Keratinocyte (primary cell): Measurements from ENCODE around the gene FEM1B. TPM values are rescaled to one million over a fixed set of nuclear protein-coding genes. Genes with fewer than 3 reads are reported as not detected.

ENCODE experiments used
- DNase-seq: peaks from one replicate; pipeline ENCODE4 v3.0.0-alpha.2; 2011; ENCODE audit warnings: low read depth, missing footprints, low spot score
- FAIRE-seq: peaks from 2 replicates; lab custom pipeline; 2011; peaks lifted over from hg19 to GRCh38; lab: Jason Lieb, UNC
- H2AFZ ChIP-seq: 2 replicates; pipeline ENCODE4 v1.6.0; 2012; ENCODE audit warnings: low read length, control low read depth, inconsistent platforms; ENCODE audit not compliant: control insufficient read depth
- H3K27ac ChIP-seq: 2 replicates; pipeline ENCODE4 v1.5.1; 2011; ENCODE audit warnings: low read length; ENCODE audit not compliant: control insufficient read depth, insufficient read depth
- H3K27me3 ChIP-seq: 3 replicates; pipeline ENCODE4 v1.6.0; 2011; ENCODE audit warnings: low read length; ENCODE audit not compliant: control insufficient read depth, insufficient read depth; ENCODE audit errors: extremely low read depth
- H3K36me3 ChIP-seq, 2 experiments: 2 replicates in 1 of 2; 3 replicates in 1 of 2; pipeline ENCODE4 v1.5.1; 2011; ENCODE audit warnings: low read length in 2 of 2, mild to moderate bottlenecking in 1 of 2; ENCODE audit not compliant: control insufficient read depth in 2 of 2, insufficient read depth in 2 of 2; ENCODE audit errors: extremely low read depth in 1 of 2
- H3K4me1 ChIP-seq: 3 replicates; pipeline ENCODE4 v1.5.1; 2011; ENCODE audit warnings: low read length; ENCODE audit not compliant: control insufficient read depth, insufficient read depth; ENCODE audit errors: extremely low read depth
- H3K4me2 ChIP-seq: 3 replicates; pipeline ENCODE4 v1.6.0; 2011; ENCODE audit warnings: low read depth, low read length; ENCODE audit not compliant: control insufficient read depth, insufficient read depth; ENCODE audit errors: extremely low read depth
- H3K4me3 ChIP-seq, 3 experiments: fragments of 200-600 bp in 1 of 3; sonication (generic) in 1 of 3; 2 replicates in 2 of 3; 3 replicates in 1 of 3; pipeline ENCODE4 v1.5.1; 2011 to 2016; ENCODE audit warnings: low read length in 3 of 3, mild to moderate bottlenecking in 3 of 3, control low read depth in 2 of 3, inconsistent platforms in 1 of 3, low read depth in 1 of 3, mixed read lengths in 1 of 3, mixed run types in 1 of 3, moderate library complexity in 1 of 3; ENCODE audit not compliant: control insufficient read depth in 2 of 3, insufficient read depth in 2 of 3; ENCODE audit errors: extremely low read depth in 1 of 3
- H3K79me2 ChIP-seq: 2 replicates; pipeline ENCODE4 v1.6.0; 2012; ENCODE audit warnings: low read length; ENCODE audit not compliant: control insufficient read depth, insufficient read depth
- H3K9ac ChIP-seq: 3 replicates; pipeline ENCODE4 v1.6.0; 2011; ENCODE audit warnings: low read length; ENCODE audit not compliant: control insufficient read depth, insufficient read depth; ENCODE audit errors: extremely low read depth
- H3K9me1 ChIP-seq: 3 replicates; pipeline ENCODE4 v1.6.0; 2011; ENCODE audit warnings: low read length; ENCODE audit not compliant: control insufficient read depth, insufficient read depth; ENCODE audit errors: extremely low read depth
- H3K9me3 ChIP-seq: 2 replicates; pipeline ENCODE4 v1.5.1; 2012; ENCODE audit warnings: low read depth, low read length; ENCODE audit not compliant: control insufficient read depth
- H4K20me1 ChIP-seq: 3 replicates; pipeline ENCODE4 v1.6.0; 2011; ENCODE audit warnings: low read length; ENCODE audit not compliant: control insufficient read depth, insufficient read depth; ENCODE audit errors: extremely low read depth
- CTCF ChIP-seq, 3 experiments: IDR thresholded peaks in 1 of 3; conservative IDR thresholded peaks in 1 of 3; optimal IDR thresholded peaks in 1 of 3; 2 replicates in 2 of 3; 3 replicates in 1 of 3; pipeline versions ENCODE3 to v1.5.1; 2011; ENCODE audit warnings: low read length in 3 of 3, mild to moderate bottlenecking in 3 of 3, moderate library complexity in 2 of 3, control low read depth in 1 of 3, inconsistent platforms in 1 of 3; ENCODE audit not compliant: insufficient read depth in 2 of 3; ENCODE audit errors: extremely low read depth in 1 of 3
- EZH2 ChIP-seq: IDR thresholded peaks from one replicate; pipeline ENCODE4 v1.6.1; 2012; ENCODE audit warnings: inconsistent platforms, mild to moderate bottlenecking, low read length, moderate library complexity
- dilution Hi-C: fragments of 300-500 bp; cut with MboI; formaldehyde crosslinking; loops from one replicate; pipeline ENCODE4 v1.7.0; 2020; ENCODE audit warnings: low sequenced_read_pairs; ENCODE audit not compliant: extremely low pct_ligation_motif_present
- polyA plus RNA-seq, 5 experiments: library from polyadenylated mRNA; depleted of rRNA in 3 of 5; stranded (reverse) in 3 of 5; stranded (forward) in 1 of 5; unstranded in 1 of 5; fragments of >200 nt; gene quantifications; 1 replicate in 1 of 5; 2 replicates in 3 of 5; 3 replicates in 1 of 5; pipeline versions ENCODE4 v1.2.1 to v1.2.3, GENCODE V29; 2011 to 2012; ENCODE audit warnings: missing spikeins in 2 of 5, low read depth in 1 of 5, low replicate concordance in 1 of 5

FEM1B gene
- polyA plus RNA-seq, 1 donor (not counting 4 experiments of a cell fraction or from before 2014, with no cell fraction given) = 92.6 TPM

- dilution Hi-C loops = no loop called here
- peak overlapping the region; percentile 62 for H3K4me2 ChIP-seq
- TF ChIP-seq CTCF (optimal IDR thresholded peaks at IDR 0.05 in 1 of 3, IDR thresholded peaks at IDR 0.05 in 1 of 3, conservative IDR thresholded peaks at IDR 0.05 in 1 of 3; ENCODE audit: extremely low read depth in 1 of 3, insufficient read depth in 2 of 3, low read length in 3 of 3) = no peak
- TF ChIP-seq EZH2 = no peak
- H4K20me1 ChIP-seq = no peaks in the 10 kb centered on the region
- H3K9me3 ChIP-seq = no peaks in the 10 kb centered on the region
- H2AFZ ChIP-seq = peak overlapping the region; percentile 47
- peaks cover 6% of the 10 kb centered on the region for H3K9me1 ChIP-seq
- peak overlapping the region; percentile 60 for H3K9ac ChIP-seq
- peaks cover 25% of the 10 kb centered on the region for H3K4me1 ChIP-seq
- H3K4me3 ChIP-seq = no peak overlapping the region
- no peaks in the 10 kb centered on the region for H3K79me2 ChIP-seq
- peaks cover 6% of the 10 kb centered on the region for H3K27me3 ChIP-seq
- DNase-seq (no peak), FAIRE-seq (no peak)
- H3K27ac ChIP-seq = peak overlapping the region; percentile 69
- H3K36me3 ChIP-seq = no peaks in the 10 kb centered on the region
Measured at GRCh38 chr15:68305420-68305871, 27.9 kb downstream of the FEM1B start.

DNA sequence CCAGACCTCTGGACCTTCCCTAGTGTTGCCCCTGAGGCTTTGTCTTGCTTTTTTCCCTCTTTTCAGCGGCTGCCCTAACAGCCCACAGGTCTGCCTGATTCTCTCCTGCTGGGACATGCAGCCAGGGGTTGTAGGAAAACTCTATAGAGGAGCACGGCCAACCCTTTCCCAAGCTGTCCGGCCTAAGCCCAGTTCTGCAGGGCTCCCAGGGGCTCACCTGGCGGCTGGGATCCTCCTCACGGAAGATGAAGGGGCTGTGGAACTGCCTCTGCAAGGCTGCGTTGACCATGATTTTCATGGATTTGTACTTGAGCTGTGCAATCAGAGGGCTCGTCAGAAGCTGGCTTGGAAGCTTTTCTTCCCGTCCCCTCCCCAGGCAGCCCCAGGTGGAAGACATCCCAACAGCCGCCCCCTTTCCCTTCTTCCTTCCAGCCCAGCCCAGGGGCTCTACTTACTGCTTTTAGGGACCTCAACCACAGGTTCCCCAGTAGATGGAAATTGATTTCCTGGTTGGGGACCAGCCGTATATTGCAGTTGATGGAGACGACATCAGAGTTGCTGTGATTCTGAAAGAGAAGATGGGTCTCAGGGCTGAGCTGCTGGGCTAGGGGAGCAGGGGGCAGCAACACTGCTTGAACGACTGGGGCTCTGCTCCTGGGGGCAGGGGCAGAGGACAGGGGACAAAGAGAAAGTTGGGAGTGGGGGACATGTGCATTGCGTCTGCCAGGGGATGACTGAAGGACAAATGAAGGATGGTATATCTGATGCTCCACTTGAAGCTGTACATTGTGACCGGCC, 29.8 kb downstream of the FEM1B start:
- no peak overlapping the region for H2AFZ ChIP-seq
- FAIRE-seq (no peak), DNase-seq (no peak)
- H3K27ac ChIP-seq = no peak overlapping the region
- dilution Hi-C loops = no loop called here
- no peaks in the 10 kb centered on the region for H3K9me3 ChIP-seq
- H3K36me3 ChIP-seq = no peaks in the 10 kb centered on the region
- H3K9ac ChIP-seq = no peak overlapping the region
- no peak overlapping the region for H3K4me3 ChIP-seq
- peaks cover 25% of the 10 kb centered on the region for H3K4me1 ChIP-seq
- no peaks in the 10 kb centered on the region for H4K20me1 ChIP-seq
- TF ChIP-seq EZH2 (no peak), CTCF (optimal IDR thresholded peaks at IDR 0.05 in 1 of 3, IDR thresholded peaks at IDR 0.05 in 1 of 3, conservative IDR thresholded peaks at IDR 0.05 in 1 of 3; ENCODE audit: extremely low read depth in 1 of 3, insufficient read depth in 2 of 3, low read length in 3 of 3) (no peak)
- H3K4me2 ChIP-seq = no peak overlapping the region
- no peaks in the 10 kb centered on the region for H3K79me2 ChIP-seq
- peaks cover 12% of the 10 kb centered on the region for H3K27me3 ChIP-seq
- peaks cover 6% of the 10 kb centered on the region for H3K9me1 ChIP-seq
